Measurements from ENCODE around the gene IFI44. TPM values are rescaled to one million over a fixed set of nuclear protein-coding genes. Genes with fewer than 3 reads are reported as not detected.

Gene IFI44
- total RNA-seq, 1 experiment from 2014 or later: 97.0 TPM

DNA sequence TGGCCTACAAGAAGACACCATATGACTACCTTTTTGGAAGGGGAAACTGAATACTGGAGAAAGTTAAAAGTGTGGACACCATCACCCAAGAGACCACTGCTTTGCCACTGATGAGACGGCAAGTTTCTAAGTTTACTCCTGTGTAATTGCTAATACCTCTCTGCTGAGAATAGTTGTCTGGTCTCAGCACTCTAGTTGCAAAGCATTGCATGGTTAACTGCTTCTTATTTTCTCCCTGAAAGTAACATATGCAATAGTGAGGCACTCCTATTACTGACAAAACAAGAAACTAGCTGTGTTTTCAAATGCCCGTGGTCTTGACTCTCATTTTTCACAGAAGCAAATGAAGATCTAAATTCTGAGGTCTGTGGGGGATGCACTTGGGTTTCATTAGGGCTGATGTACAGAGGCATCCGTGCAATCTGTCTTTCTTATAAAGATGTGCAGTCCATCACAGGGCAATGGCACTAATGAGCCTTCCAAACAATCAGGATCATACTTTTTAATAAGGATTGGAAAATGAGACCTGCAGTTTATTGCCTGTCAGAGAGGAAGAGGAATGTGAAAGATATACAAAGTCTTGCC, 62.9 kb downstream of the IFI44 start:
- no peak for DNase-seq (ENCODE audit: low read depth)

DNA sequence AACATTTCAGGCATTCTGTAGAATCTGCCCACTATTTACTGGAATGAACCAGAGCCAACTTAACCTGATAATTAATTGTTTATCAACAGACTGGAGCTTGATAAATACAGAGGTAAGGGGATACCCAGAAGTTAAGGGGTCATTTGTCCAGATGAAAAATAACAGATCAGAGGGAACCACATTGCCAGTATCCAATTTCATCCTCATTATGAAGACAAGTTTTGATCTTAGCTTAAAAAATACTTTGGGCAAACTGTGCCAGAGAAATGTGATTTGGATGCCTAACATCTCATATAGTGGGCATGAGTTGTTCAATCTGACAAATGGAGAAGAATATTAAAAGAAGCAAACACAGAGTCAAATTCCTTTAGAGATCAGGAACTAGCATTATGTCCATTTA, 63.7 kb downstream of the IFI44 start:
- no peak for DNase-seq (ENCODE audit: low read depth)

Other genes with a start within 250 kb of the IFI44 start
- 31.3 and 39.9 TPM in 2 replicates for gene PTGFR, start 158.9 kb upstream of the IFI44 start, total RNA-seq (2014; rRNA removed; shearing (Covaris generic))
- gene IFI44L, start 29.4 kb upstream of the IFI44 start, total RNA-seq (2014; rRNA removed; shearing (Covaris generic)): 5.4 and 9.4 TPM in 2 replicates

All from RPMI7951 (cell line).